HS-5 (cell line): ENCODE results near the gene CTLA4.
"Not testable (repeated sequence)": the region's sequence is repeated elsewhere in the genome, so short reads cannot be mapped to it uniquely, and the experiment has no call there.

Experiments used
- DNase-seq: peaks from one replicate; pipeline ENCODE4 v3.0.0-alpha.2; 2012; ENCODE audit warnings: low read depth

Gene CTLA4

GRCh38 chr2:203857656-203858055 lies 9.9 kb upstream of the CTLA4 start:
- no peak for DNase-seq

GRCh38 chr2:203858176-203858575 lies 9.4 kb upstream of the CTLA4 start:
- DNase-seq = no peak

DNA sequence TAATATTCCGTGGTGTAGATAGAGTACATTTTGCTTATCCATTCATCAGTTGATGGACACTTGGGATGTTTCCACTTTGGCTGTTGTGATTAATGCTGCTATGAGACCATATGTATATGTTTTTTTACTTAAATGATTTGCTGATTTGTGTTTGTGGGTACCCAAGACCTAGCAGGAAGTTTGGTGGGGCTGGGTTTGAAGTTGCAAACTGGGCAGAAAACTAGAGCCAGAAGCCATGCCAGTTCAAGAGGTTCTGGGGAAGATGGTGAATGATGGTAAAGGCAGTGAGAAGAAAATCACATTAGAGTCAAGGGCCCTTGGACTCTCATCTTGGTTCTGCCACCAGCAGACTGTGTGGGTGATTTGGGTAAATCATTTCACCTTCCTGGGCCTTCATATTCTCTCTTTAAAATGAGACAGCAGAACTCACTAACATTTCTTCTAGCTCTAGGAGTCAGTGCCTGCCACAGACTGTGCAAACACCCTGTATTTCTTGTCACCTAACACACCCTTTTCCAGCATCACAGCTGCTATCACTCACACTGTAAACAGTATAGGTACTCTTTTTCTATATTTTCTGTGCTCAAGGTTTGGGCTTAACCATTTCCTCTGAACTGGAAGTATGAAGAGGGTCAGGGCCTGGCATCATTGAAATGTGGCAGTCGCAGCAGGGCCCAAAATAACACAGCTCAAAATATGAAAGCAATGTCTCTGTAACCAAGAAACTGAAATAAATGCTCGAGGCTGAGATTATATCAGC lies 8.4 kb upstream of the CTLA4 start:
- no peak for DNase-seq

- no peak for DNase-seq
These were observed 6.4 kb upstream of the CTLA4 start for GRCh38 chr2:203861197-203861596.

DNA sequence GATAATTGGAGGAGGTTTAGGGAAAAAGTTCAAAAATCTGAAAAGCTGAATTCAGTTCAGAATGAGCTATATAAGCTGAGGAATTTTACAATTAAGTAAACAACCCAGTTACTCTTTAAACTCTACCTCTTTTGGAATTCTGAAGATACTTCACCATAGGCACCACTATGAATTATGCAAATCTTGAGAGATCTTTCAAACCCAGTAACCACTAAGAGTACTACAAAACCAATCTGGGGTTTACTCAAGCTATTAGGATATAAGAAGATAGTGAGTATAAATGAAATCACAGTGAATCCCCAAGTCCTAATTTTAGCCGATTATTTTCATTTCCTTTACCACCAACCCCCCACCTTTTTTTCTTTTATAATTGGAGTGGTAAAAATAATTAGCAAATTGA lies 6.0 kb upstream of the CTLA4 start:
- no peak for DNase-seq

GRCh38 chr2:203869223-203870042 lies 1.9 kb downstream of the CTLA4 start:
- DNase-seq = no peak

DNA sequence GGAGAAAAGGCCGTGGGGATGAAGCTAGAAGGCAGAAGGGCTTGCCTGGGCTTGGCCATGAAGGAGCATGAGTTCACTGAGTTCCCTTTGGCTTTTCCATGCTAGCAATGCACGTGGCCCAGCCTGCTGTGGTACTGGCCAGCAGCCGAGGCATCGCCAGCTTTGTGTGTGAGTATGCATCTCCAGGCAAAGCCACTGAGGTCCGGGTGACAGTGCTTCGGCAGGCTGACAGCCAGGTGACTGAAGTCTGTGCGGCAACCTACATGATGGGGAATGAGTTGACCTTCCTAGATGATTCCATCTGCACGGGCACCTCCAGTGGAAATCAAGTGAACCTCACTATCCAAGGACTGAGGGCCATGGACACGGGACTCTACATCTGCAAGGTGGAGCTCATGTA lies 2.9 kb downstream of the CTLA4 start:
- DNase-seq = no peak

DNA sequence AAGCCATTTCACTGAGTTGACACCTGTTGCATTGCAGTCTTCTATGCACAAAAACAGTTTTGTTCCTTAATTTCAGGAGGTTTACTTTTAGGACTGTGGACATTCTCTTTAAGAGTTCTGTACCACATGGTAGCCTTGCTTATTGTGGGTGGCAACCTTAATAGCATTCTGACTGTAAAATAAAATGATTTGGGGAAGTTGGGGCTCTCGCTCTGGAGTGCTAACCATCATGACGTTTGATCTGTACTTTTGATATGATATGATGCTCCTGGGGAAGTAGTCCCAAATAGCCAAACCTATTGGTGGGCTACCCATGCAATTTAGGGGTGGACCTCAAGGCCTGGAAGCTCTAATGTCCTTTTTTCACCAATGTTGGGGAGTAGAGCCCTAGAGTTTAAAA lies 3.4 kb downstream of the CTLA4 start:
- DNase-seq = no peak

GRCh38 chr2:203871371-203871983 lies 3.9 kb downstream of the CTLA4 start:
- DNase-seq = no peak

GRCh38 chr2:203873461-203873860 lies 5.9 kb downstream of the CTLA4 start:
- no peak for DNase-seq

- DNase-seq = no peak
These were observed 6.5 kb downstream of the CTLA4 start for GRCh38 chr2:203873921-203874631.

DNA sequence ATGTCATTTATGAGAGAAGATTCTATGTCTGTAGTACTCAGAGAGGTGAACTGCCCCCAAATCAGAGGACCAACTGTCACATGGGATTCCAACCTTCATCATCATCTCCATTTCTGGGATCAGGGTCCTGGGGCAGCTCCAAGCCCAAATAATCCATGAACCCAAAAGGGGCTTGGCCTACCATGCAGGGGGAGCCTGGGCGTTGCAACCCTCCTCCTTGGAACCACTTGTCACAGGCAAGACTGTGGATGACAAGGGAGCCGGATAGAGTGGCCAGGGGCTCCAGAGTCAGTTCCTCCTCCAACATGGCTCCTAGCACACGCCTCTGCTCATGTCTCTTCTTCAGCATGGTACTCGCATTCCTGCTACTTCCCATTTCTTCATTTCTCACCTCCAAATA lies 7.9 kb downstream of the CTLA4 start:
- DNase-seq = no peak

- no peak for DNase-seq
These were observed 8.8 kb downstream of the CTLA4 start for GRCh38 chr2:203876328-203876727.

GRCh38 chr2:203878063-203878462 lies 10.5 kb downstream of the CTLA4 start:
- no peak for DNase-seq

- DNase-seq = no peak
These were observed 13.1 kb downstream of the CTLA4 start for GRCh38 chr2:203880557-203881125.

DNA sequence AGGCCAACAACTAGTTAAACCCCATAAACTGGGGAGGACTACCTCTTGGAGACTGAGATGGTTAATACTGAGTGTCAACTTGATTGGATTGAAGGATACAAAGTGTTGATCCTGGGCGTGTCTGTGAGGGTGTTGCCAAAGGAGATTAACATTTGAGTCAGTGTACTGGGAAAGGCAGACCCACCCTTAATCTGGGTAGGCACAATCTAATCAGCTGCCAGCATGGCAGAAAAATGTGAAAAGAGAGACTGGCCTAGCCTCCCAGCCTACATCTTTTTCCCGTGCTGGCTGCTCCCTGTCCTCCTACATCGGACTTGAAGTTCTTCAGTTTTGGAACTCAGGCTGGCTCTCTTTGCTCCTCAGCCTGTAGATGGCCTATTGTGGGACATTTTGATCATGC lies 13.6 kb downstream of the CTLA4 start:
- DNase-seq = not testable (repeated sequence)

DNA sequence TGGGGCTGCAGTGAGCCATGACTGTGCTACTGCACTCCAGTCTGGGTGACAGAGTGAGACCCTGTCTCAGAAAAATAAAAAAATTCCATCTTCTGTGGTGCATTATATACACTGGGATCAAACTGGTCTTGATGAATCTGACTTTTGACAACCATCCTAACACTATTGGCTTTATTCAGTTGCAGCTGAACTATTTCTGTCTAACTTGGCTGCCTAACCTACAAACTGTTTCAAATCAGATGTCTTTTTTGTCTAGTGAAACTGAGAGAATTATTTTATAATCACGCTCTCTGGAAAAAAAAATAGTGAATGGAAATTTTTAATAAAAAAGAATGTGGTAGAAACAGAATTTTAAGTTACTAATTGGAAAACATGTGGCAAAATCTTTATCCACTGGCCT lies 15.0 kb downstream of the CTLA4 start:
- no peak for DNase-seq

GRCh38 chr2:203886661-203887151 lies 19.1 kb downstream of the CTLA4 start:
- no peak for DNase-seq

GRCh38 chr2:203887677-203888076 lies 20.1 kb downstream of the CTLA4 start:
- DNase-seq = no peak

DNA sequence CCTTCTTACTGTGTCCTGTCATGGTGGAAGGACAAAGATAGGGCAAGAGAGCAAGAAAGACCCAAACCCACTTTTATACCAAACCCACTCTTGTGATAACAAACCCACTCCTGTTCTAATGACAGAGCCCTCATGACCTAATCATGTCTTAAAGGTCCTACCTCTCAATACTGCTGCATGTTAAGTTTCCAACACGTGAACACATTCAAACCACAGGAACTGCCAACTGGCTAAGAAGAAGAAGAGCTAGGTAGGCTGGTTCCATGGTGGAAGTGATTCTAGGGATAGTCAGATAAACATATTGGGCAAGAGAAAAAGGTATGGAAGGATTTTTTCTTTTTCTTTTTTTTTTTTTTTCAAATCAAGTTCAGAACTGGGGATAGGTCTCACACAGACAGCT lies 22.0 kb downstream of the CTLA4 start:
- DNase-seq = no peak

DNA sequence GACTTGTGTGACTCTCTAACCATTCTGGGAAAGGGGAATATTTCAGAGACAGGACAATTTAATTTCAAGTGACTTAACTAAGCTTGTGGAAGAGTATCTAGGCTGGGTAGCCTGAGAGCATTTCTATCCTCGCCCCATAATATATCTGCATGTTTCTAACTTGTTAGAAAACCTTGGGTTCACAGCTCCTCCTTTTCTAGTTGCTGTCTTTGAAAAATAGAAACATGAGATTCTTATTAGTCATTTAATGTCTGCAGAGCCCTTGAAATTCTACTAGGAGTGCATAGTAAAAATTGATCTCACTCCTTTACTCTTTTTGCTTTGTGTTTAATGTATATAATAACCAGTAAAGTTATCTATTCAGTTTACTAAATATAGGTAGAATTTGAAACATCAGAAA lies 22.4 kb downstream of the CTLA4 start:
- no peak for DNase-seq

- no peak for DNase-seq
These were observed 23.2 kb downstream of the CTLA4 start for GRCh38 chr2:203890733-203891132.
